TTC549 (cell line): ENCODE results near the gene ATP5MG.

Experiments used
- FAIRE-seq: peaks from 2 replicates; lab custom pipeline; 2012; peaks lifted over from hg19 to GRCh38; lab: Jason Lieb, UNC

ATP5MG gene

GRCh38 chr11:118442908-118443589, 41.6 kb downstream of the ATP5MG start:
- no peak for FAIRE-seq

GRCh38 chr11:118443590-118444218, 42.3 kb downstream of the ATP5MG start:
- FAIRE-seq: no peak

DNA sequence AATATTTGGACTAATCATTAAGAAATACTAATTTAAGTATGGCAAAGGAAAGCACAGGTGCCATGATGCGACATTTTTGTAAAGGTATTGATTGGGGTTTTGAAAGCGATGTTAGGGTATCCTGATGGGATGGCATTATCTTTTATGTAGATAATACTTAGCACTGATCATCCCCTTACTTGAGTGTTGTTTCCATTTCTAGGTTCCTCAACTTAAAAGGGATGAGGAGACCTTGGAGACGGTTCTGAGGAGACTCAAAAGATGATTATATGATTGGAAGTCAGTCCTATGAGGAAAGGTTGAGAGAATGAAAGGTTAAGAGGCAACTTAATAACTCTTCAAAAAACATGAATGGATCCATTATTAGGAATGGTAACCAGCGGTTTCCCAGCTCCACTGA, 46.0 kb downstream of the ATP5MG start:
- FAIRE-seq: no peak

GRCh38 chr11:118448294-118448693, 46.9 kb downstream of the ATP5MG start:
- no peak for FAIRE-seq

DNA sequence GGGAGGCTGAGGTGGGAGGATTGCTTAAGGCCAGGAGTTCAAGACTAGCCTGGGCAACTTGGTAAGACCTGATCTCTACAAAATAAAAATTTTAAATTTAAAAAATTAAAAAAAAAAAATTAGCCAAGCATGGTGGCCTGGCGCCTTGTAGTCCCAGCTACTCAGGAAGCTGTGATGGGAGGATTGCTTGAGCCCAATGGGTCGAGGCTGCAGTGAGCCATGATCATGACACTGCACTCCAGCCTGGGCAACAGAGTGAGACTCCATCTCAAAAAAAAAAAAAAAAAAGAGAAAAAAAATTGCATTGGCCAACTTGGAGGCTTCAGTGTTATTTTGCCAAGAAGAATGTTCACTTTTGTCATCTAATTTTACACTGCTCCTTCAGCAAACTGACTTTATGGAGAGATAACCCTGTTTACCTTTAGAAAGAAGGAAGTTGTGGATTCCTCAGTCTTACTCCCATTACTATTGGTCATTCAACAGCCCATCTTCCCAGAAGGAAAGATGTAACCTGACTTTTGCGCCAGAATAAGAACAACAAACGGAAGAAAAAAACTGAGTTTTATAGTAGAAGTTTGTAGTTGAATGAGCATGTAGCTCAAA, 48.0 kb downstream of the ATP5MG start:
- FAIRE-seq: no peak

DNA sequence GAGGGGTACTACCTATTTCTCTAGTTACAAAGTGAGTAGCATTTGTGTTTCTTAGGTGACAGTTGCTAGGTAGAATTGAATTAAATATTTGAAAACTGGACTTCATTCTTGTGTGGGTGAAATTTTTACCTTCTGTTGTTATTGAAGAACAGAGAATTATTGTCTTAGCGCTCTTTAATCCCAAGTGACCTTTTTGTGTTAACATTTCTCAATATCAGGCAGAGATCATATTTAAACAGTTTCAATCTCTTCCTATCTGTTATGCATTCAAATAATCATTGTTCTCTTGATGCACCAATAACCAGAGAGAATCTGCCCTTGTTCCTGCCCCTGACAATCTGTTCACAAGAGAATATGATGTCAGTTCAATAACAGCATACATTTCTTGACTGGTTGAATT, 49.0 kb downstream of the ATP5MG start:
- FAIRE-seq: no peak
